ENCODE measurements around the gene RING1. TPM values are rescaled to one million over a fixed set of nuclear protein-coding genes. Genes with fewer than 3 reads are reported as not detected.
A peak's percentile ranks its signal among the peaks of the same experiment; 100 is the strongest.

RING1 gene
- total and polyA plus RNA-seq, 2 experiments from 2014 or later, result 6.4 to 16.0 TPM

DNA sequence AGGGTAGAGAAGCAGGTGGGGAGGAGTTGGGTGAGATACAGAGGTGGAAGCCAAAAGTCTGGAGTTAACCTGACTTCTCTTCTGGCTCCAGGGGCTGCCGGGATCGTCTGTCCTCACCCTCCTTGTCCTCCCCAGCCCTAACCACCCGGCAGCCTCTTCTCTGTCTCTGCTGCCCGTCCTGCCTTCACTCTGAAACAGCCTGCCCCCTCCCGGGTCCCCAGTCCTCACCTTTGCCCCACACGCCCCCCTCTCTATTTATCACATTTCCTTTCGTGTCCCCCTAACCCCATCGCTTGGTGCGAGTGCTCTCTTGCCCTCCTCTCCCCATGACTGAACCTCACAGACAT is 5.7 kb downstream of the RING1 start:
- Histone ChIP-seq H3K27ac (ENCODE audit: low read depth) (no peak overlapping the region), H3K27me3 (ENCODE audit: insufficient read depth) (peaks cover 98% of the 10 kb centered on the region), H2AFZ (peak overlapping the region; percentile 97; the same call in 1 of the 2 replicates), H3K79me2 (replicated peaks; ENCODE audit: insufficient read depth) (peaks cover 4% of the 10 kb centered on the region; the same call in 1 of the 2 replicates), H3K9me2 (ENCODE audit: insufficient read depth) (no peaks in the 10 kb centered on the region), H3K4me1 (ENCODE audit: insufficient read depth) (peaks cover 42% of the 10 kb centered on the region), H3K4me3 (peak overlapping the region; percentile 90), H4K20me1 (replicated peaks; ENCODE audit: insufficient read depth) (peaks cover 15% of the 10 kb centered on the region), H3K36me3 (ENCODE audit: insufficient read depth) (no peaks in the 10 kb centered on the region), H3F3A (replicated peaks; ENCODE audit: low read depth) (peaks cover 7% of the 10 kb centered on the region; the same call in 1 of the 2 replicates), H3K4me2 (peak overlapping the region; percentile 99)
- peaks cover 80% of the 10 kb centered on the region for H3K27me3 Mint-ChIP-seq (ENCODE audit: insufficient read depth, low read depth, poor library complexity)
- TF ChIP-seq, protein P1, sequence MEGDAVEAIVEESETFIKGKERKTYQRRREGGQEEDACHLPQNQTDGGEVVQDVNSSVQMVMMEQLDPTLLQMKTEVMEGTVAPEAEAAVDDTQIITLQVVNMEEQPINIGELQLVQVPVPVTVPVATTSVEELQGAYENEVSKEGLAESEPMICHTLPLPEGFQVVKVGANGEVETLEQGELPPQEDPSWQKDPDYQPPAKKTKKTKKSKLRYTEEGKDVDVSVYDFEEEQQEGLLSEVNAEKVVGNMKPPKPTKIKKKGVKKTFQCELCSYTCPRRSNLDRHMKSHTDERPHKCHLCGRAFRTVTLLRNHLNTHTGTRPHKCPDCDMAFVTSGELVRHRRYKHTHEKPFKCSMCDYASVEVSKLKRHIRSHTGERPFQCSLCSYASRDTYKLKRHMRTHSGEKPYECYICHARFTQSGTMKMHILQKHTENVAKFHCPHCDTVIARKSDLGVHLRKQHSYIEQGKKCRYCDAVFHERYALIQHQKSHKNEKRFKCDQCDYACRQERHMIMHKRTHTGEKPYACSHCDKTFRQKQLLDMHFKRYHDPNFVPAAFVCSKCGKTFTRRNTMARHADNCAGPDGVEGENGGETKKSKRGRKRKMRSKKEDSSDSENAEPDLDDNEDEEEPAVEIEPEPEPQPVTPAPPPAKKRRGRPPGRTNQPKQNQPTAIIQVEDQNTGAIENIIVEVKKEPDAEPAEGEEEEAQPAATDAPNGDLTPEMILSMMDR (conservative IDR thresholded peaks at IDR 0.05; ENCODE audit: low read depth in 2 of 2), result no peak
- TF ChIP-seq NANOG (IDR thresholded peaks at IDR 0.05; ENCODE audit: borderline replicate concordance) (no peak), JUNB (IDR thresholded peaks at IDR 0.05; ENCODE audit: unreplicated experiment) (no peak), EZH2phosphoT487 (IDR thresholded peaks at IDR 0.05; ENCODE audit: unreplicated experiment) (no peak), EZH2 (IDR thresholded peaks at IDR 0.05; ENCODE audit: low read depth, unreplicated experiment) (no peak), STAT1 (IDR thresholded peaks at IDR 0.05; ENCODE audit: unreplicated experiment) (no peak), ZNF114 (CRISPR knock-in tag; IDR thresholded peaks at IDR 0.05) (no peak), ZNF331 (CRISPR knock-in tag; IDR thresholded peaks at IDR 0.05; ENCODE audit: low read depth) (no peak), CREB1 (CRISPR knock-in tag; IDR thresholded peaks at IDR 0.05; ENCODE audit: low read depth) (no peak), POLR2AphosphoS5 (IDR thresholded peaks at IDR 0.05; ENCODE audit: low read depth) (no peak)
- TF ChIP-seq, protein P2, sequence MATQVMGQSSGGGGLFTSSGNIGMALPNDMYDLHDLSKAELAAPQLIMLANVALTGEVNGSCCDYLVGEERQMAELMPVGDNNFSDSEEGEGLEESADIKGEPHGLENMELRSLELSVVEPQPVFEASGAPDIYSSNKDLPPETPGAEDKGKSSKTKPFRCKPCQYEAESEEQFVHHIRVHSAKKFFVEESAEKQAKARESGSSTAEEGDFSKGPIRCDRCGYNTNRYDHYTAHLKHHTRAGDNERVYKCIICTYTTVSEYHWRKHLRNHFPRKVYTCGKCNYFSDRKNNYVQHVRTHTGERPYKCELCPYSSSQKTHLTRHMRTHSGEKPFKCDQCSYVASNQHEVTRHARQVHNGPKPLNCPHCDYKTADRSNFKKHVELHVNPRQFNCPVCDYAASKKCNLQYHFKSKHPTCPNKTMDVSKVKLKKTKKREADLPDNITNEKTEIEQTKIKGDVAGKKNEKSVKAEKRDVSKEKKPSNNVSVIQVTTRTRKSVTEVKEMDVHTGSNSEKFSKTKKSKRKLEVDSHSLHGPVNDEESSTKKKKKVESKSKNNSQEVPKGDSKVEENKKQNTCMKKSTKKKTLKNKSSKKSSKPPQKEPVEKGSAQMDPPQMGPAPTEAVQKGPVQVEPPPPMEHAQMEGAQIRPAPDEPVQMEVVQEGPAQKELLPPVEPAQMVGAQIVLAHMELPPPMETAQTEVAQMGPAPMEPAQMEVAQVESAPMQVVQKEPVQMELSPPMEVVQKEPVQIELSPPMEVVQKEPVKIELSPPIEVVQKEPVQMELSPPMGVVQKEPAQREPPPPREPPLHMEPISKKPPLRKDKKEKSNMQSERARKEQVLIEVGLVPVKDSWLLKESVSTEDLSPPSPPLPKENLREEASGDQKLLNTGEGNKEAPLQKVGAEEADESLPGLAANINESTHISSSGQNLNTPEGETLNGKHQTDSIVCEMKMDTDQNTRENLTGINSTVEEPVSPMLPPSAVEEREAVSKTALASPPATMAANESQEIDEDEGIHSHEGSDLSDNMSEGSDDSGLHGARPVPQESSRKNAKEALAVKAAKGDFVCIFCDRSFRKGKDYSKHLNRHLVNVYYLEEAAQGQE (IDR thresholded peaks at IDR 0.05; ENCODE audit: unreplicated experiment), result no peak
- TF ChIP-seq, protein P3, sequence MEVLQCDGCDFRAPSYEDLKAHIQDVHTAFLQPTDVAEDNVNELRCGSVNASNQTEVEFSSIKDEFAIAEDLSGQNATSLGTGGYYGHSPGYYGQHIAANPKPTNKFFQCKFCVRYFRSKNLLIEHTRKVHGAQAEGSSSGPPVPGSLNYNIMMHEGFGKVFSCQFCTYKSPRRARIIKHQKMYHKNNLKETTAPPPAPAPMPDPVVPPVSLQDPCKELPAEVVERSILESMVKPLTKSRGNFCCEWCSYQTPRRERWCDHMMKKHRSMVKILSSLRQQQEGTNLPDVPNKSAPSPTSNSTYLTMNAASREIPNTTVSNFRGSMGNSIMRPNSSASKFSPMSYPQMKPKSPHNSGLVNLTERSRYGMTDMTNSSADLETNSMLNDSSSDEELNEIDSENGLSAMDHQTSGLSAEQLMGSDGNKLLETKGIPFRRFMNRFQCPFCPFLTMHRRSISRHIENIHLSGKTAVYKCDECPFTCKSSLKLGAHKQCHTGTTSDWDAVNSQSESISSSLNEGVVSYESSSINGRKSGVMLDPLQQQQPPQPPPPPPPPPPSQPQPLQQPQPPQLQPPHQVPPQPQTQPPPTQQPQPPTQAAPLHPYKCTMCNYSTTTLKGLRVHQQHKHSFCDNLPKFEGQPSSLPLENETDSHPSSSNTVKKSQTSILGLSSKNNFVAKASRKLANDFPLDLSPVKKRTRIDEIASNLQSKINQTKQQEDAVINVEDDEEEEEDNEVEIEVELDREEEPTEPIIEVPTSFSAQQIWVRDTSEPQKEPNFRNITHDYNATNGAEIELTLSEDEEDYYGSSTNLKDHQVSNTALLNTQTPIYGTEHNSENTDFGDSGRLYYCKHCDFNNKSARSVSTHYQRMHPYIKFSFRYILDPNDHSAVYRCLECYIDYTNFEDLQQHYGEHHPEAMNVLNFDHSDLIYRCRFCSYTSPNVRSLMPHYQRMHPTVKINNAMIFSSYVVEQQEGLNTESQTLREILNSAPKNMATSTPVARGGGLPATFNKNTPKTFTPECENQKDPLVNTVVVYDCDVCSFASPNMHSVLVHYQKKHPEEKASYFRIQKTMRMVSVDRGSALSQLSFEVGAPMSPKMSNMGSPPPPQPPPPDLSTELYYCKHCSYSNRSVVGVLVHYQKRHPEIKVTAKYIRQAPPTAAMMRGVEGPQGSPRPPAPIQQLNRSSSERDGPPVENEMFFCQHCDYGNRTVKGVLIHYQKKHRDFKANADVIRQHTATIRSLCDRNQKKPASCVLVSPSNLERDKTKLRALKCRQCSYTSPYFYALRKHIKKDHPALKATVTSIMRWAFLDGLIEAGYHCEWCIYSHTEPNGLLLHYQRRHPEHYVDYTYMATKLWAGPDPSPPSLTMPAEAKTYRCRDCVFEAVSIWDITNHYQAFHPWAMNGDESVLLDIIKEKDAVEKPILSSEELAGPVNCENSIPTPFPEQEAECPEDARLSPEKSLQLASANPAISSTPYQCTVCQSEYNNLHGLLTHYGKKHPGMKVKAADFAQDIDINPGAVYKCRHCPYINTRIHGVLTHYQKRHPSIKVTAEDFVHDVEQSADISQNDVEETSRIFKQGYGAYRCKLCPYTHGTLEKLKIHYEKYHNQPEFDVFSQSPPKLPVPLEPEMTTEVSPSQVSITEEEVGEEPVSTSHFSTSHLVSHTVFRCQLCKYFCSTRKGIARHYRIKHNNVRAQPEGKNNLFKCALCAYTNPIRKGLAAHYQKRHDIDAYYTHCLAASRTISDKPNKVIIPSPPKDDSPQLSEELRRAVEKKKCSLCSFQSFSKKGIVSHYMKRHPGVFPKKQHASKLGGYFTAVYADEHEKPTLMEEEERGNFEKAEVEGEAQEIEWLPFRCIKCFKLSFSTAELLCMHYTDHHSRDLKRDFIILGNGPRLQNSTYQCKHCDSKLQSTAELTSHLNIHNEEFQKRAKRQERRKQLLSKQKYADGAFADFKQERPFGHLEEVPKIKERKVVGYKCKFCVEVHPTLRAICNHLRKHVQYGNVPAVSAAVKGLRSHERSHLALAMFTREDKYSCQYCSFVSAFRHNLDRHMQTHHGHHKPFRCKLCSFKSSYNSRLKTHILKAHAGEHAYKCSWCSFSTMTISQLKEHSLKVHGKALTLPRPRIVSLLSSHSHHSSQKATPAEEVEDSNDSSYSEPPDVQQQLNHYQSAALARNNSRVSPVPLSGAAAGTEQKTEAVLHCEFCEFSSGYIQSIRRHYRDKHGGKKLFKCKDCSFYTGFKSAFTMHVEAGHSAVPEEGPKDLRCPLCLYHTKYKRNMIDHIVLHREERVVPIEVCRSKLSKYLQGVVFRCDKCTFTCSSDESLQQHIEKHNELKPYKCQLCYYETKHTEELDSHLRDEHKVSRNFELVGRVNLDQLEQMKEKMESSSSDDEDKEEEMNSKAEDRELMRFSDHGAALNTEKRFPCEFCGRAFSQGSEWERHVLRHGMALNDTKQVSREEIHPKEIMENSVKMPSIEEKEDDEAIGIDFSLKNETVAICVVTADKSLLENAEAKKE (CRISPR knock-in tag; IDR thresholded peaks at IDR 0.05), result no peak
- TF ChIP-seq, protein P4, sequence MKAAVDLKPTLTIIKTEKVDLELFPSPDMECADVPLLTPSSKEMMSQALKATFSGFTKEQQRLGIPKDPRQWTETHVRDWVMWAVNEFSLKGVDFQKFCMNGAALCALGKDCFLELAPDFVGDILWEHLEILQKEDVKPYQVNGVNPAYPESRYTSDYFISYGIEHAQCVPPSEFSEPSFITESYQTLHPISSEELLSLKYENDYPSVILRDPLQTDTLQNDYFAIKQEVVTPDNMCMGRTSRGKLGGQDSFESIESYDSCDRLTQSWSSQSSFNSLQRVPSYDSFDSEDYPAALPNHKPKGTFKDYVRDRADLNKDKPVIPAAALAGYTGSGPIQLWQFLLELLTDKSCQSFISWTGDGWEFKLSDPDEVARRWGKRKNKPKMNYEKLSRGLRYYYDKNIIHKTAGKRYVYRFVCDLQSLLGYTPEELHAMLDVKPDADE (IDR thresholded peaks at IDR 0.05), result no peak
- H3K4me1 Mint-ChIP-seq, result peaks cover 39% of the 10 kb centered on the region
- H3K9me3 Mint-ChIP-seq, result peaks cover 3% of the 10 kb centered on the region; the same call in 1 of the 3 replicates
- no peak for DNase-seq (ENCODE audit: low spot score)
- peak; percentile 2 for ATAC-seq
- H3K36me3 Mint-ChIP-seq (ENCODE audit: low read depth), result peaks cover 17% of the 10 kb centered on the region
- no peak overlapping the region for H3K27ac Mint-ChIP-seq
- H3K4me3 Mint-ChIP-seq, result peak overlapping the region; percentile 92

All from GM23338 (cell line).